Stimulated activated CD4-positive, alpha-beta T cell treated with anti-CD3 and anti-CD28 coated beads, Interleukin-2, amount 100 ng/mL, for 4 hours (primary cell): ENCODE measurements around the gene RIF1.

Source experiments
- DNase-seq: peaks from one replicate; pipeline ENCODE4 v3.0.0-alpha.2; 2020; ENCODE audit warnings: low read depth

The RIF1 gene

DNA sequence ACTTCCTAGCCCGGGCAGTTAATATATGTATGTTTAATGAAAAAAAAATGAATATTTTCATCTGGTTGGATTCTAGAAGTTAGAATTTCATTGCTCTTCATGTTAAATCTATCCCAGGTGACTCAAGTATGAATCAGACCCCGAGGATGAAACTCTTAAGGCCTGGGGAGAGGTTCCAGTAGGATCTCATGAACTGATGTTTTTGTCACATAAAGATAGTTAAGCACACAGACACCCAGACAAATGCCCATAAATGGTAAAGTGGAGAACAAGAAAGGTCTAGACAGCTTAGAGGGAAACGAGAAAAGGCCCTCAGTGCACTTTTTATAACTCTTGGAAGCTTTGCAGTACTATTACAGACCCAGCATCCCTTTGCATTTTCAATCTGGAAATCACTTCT is 114.1 kb downstream of the RIF1 start:
- no peak for DNase-seq

DNA sequence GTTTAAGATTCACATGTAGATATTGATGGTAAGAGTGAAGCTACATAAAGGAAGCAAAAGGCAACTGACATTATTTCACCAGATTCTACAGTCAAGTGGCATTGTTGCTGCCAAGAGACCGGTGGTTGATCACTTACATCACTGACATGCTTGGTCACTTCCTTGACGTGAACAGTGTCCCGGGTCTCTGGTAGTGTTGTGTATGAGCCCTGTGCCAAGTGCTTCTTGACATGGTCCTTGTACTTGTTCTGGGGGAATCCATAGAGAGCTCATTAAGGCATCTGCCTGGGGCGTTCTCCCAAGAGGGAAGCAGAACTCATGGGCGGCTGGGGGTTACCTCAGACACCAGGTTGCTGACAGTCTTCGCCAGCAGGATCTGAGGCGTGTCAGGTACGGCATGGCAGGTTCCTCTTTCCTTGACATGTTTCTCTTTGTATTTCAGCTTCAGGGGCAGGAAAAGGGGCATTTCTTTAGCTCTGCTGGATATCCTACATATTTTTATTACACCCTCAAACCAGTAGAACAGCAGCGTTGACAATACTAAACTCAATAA is 116.2 kb downstream of the RIF1 start:
- no peak for DNase-seq

DNA sequence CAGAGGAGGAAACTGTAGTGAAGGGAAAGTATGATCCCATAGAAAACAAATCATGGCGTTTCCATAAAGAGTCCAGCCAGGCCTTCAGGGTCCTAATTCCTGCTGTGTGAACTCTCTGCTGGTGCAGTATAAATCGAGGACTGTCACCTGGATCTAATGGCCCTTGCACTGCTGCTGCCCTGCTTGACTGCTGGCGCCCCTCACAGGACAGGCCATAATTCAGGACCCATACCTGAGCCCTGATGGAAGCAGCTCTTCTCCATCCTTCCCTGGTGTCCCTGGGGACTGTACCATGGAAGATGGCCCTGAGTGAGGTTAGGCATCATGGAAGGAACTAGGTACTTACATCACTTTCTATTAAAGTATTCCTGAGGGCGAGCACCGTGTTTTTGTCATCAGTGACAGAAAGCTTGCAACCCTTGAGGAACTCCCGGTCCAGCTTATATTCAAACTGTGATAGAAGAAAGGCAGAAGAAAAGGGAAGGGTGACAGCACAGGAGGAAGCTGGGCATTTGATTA is 116.9 kb downstream of the RIF1 start:
- DNase-seq, result no peak
